Testis (tissue), 3 donors: ENCODE measurements around the gene TTLL3. TPM values are rescaled to one million over a fixed set of nuclear protein-coding genes. Genes with fewer than 3 reads are reported as not detected.
A peak's percentile ranks its signal among the peaks of the same experiment; 100 is the strongest.

ENCODE experiments used
- DNase-seq: peaks from one replicate; pipeline ENCODE4 v3.0.0-alpha.2; 2019
- H3K27ac ChIP-seq, 2 donors: fragments of 200-600 bp; sonication (generic); one replicate each; pipeline ENCODE4 v1.5.1; 2019
- H3K27me3 ChIP-seq: fragments of 200-600 bp; sonication (generic); one replicate; pipeline ENCODE4 v1.5.1; 2019
- H3K36me3 ChIP-seq: fragments of 200-600 bp; sonication (generic); one replicate; pipeline ENCODE4 v1.5.1; 2017; ENCODE audit warnings: low read depth; ENCODE audit errors: missing control alignments
- H3K4me1 ChIP-seq: fragments of 200-600 bp; sonication (generic); one replicate; pipeline ENCODE4 v1.5.1; 2019
- H3K4me3 ChIP-seq, 2 donors: fragments of 200-600 bp; sonication (generic); one replicate each; pipeline ENCODE4 v1.5.1; 2017 to 2019
- H3K9me3 ChIP-seq: fragments of 200-600 bp; sonication (generic); one replicate; pipeline ENCODE4 v1.5.1; 2017
- CTCF ChIP-seq, 3 experiments: fragments of 450-650 bp in 2 of 3; fragments of 200-600 bp in 1 of 3; sonication (generic) in 1 of 3; IDR thresholded peaks; one replicate each; pipeline ENCODE4 v1.5.1; 2016 to 2019; ENCODE audit warnings: antibody characterized with exemption in 3 of 3, mild to moderate bottlenecking in 2 of 3, moderate library complexity in 1 of 3
- POLR2A ChIP-seq: fragments of 450-650 bp; IDR thresholded peaks from one replicate; pipeline ENCODE4 v1.6.1; 2017; ENCODE audit warnings: antibody characterized with exemption, mild to moderate bottlenecking, moderate library complexity
- WGBS, 2 donors: methylation state at CpG; one replicate each; pipeline ENCODE4 v1.1.5; 2018; 5-methylcytosine and 5-hydroxymethylcytosine counted together
- intact Hi-C: fragments of 100-400 bp; cut with DNase I; formaldehyde crosslinking; loops from one replicate; pipeline ENCODE4 v1.15.1; 2023; ENCODE audit warnings: low total_unique reads
- polyA plus RNA-seq: library from polyadenylated mRNA; stranded (reverse); fragments of 350-450 nt; fragmentation: Illumina TruSeq; extraction: RNeasy Lipid Tissue Mini Kit (QIAGEN cat#74804); gene quantifications from one replicate; pipeline ENCODE4 v1.2.3, GENCODE V29; 2014; ENCODE audit warnings: low read depth, low replicate concordance; ENCODE audit not compliant: insufficient read depth
- total RNA-seq, 2 donors: library from RNA; depleted of rRNA; stranded (reverse); fragments of >200 nt; gene quantifications; one replicate each; pipeline ENCODE4 v1.2.3, GENCODE V29; 2016

Gene TTLL3
- total and polyA plus RNA-seq, 3 donors from 2014 or later: 104 to 163 (median 142) TPM

- H3K9me3 ChIP-seq: no peaks in the 10 kb centered on the region
- H3K4me1 ChIP-seq: peaks cover 31% of the 10 kb centered on the region
- TF ChIP-seq POLR2A (no peak), CTCF (IDR thresholded peaks at IDR 0.05) (no peak)
- H3K27ac ChIP-seq: no peak overlapping the region
- H3K27me3 ChIP-seq: no peaks in the 10 kb centered on the region
- intact Hi-C loops: no loop called here
- no peak overlapping the region for H3K4me3 ChIP-seq
- 90 to 93% methylated on average over 4 of the region's 4 CpGs for whole genome bisulfite sequencing, 2 donors
- DNase-seq: no peak
- H3K36me3 ChIP-seq: no peaks in the 10 kb centered on the region
Measured at GRCh38 chr3:9765865-9766264, 44.2 kb upstream of the TTLL3 start.

- no peak for TF ChIP-seq CTCF (IDR thresholded peaks at IDR 0.05)
- no peak for TF ChIP-seq POLR2A
- H3K36me3 ChIP-seq: no peaks in the 10 kb centered on the region
- no peak for DNase-seq
- WGBS, 2 donors: 61 to 71% methylated on average over 7 of the region's 7 CpGs
- H3K4me3 ChIP-seq: no peak overlapping the region
- no peak overlapping the region for H3K27ac ChIP-seq
- H3K9me3 ChIP-seq: no peaks in the 10 kb centered on the region
- H3K27me3 ChIP-seq: no peaks in the 10 kb centered on the region
- intact Hi-C loops: no loop called here
- peaks cover 32% of the 10 kb centered on the region for H3K4me1 ChIP-seq
Measured at GRCh38 chr3:9767418-9767817, 42.6 kb upstream of the TTLL3 start.

GRCh38 chr3:9768141-9768775, 41.8 kb upstream of the TTLL3 start:
- Histone ChIP-seq H3K36me3 (no peaks in the 10 kb centered on the region), H3K9me3 (no peaks in the 10 kb centered on the region), H3K4me3 (peak overlapping the region in 1 of 2 donors; percentile 83), H3K27me3 (no peaks in the 10 kb centered on the region), H3K4me1 (peaks cover 32% of the 10 kb centered on the region), H3K27ac (peak overlapping the region; percentile 71 to 91)
- no peak for TF ChIP-seq POLR2A
- WGBS, 2 donors: 39 to 58% methylated on average over 6 of the region's 6 CpGs
- intact Hi-C loops: no loop called here
- DNase-seq: no peak

- WGBS, 2 donors: 39 to 61% methylated on average over 5 of the region's 5 CpGs
- intact Hi-C loops: no loop called here
- H3K4me1 ChIP-seq: peaks cover 32% of the 10 kb centered on the region
Measured at GRCh38 chr3:9769012-9769411, 41.0 kb upstream of the TTLL3 start.

More at GRCh38 chr3:9769012-9769411, 41.0 kb upstream of the TTLL3 start:
- H3K4me3 ChIP-seq: peak overlapping the region; percentile 71 to 83
- H3K27ac ChIP-seq: peak overlapping the region; percentile 91 to 96
- no peaks in the 10 kb centered on the region for H3K9me3 ChIP-seq
- H3K36me3 ChIP-seq: no peaks in the 10 kb centered on the region
- TF ChIP-seq CTCF (IDR thresholded peaks at IDR 0.05) (no peak), POLR2A (no peak)
- DNase-seq: no peak
- no peaks in the 10 kb centered on the region for H3K27me3 ChIP-seq
